HUES6 (cell line): ENCODE data around the gene TTLL11.

Experiments
- H3K27ac ChIP-seq: 2 replicates; pipeline ENCODE4 v1.7.0; 2013; ENCODE audit warnings: low read depth, mild to moderate bottlenecking, low read length, inconsistent platforms
- H3K27me3 ChIP-seq: 2 replicates; pipeline ENCODE4 v1.6.1; 2013; ENCODE audit warnings: low read length; ENCODE audit not compliant: control insufficient read depth, insufficient read depth
- H3K36me3 ChIP-seq: 2 replicates; pipeline ENCODE4 v1.6.1; 2013; ENCODE audit warnings: low read length; ENCODE audit not compliant: control insufficient read depth, insufficient read depth
- H3K4me1 ChIP-seq: 2 replicates; pipeline ENCODE4 v1.6.1; 2013; ENCODE audit warnings: low read length; ENCODE audit not compliant: control insufficient read depth, insufficient read depth
- H3K4me3 ChIP-seq: 2 replicates; pipeline ENCODE4 v1.5.1; 2013; ENCODE audit warnings: low read depth, low read length
- H3K9ac ChIP-seq: one replicate; pipeline ENCODE4 v1.6.1; 2013; ENCODE audit warnings: mild to moderate bottlenecking, low read length
- H3K9me3 ChIP-seq: 2 replicates; pipeline ENCODE4 v1.6.1; 2013; ENCODE audit warnings: low read depth, low read length; ENCODE audit not compliant: control insufficient read depth, insufficient read depth

Gene TTLL11

DNA sequence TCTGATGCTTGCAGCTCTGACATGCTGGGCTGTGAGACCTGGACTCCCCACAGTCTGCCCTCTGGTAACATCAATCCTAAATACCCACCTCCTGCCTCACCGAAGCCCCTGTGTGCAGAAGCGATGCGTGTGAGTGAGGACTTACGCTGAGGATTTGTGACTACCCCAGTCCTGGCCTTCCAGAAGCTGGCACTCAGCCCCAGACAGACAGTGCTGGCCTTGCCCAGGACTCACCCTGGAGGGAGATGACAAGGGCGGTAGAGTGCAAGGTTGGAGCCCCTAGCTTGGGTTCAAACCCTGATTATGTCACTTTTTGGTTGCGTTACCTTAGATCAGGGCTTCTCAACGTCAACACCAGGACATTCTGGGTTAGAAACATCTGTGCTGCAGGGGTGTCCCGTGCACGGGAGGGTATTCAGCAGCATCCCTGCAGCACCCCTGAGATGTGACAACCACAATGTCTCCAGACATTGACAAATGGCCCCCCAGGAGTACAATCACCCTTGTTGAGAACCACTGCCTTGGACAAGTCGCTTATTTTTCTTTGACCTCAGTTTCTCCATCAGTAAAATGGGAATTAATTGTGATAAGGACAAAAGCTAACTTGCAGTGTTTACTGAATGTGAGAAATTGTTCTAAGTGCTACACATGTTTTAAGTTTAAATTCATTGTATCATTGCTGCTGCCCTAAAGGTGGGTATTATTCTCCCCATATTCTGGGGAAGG is 23.5 kb upstream of the TTLL11 start:
- H3K36me3 ChIP-seq, result no peaks in the 10 kb centered on the region
- H3K9me3 ChIP-seq, result no peaks in the 10 kb centered on the region
- H3K4me3 ChIP-seq, result no peak overlapping the region
- H3K27ac ChIP-seq, result no peak overlapping the region
- no peak overlapping the region for H3K9ac ChIP-seq
- no peaks in the 10 kb centered on the region for H3K27me3 ChIP-seq
- H3K4me1 ChIP-seq, result peaks cover 23% of the 10 kb centered on the region

DNA sequence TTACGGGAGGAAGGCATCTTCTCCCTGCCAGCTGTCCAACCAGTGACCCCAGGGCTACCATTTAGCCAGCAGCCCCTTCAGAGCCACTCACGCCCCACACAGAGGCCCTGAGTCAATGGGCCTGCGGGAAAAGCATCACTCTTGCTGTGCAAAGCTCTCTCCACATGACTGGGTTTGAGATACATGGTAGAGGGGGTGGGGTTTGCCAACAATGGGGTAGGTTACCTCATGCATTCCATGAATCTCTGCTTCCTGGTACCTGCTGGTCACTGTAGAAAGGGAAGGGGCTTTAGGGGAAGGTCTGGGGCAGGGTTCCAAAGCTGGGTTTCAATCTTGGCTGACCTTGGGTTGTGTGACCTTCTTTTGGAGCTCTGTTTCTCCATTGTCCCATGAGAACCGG is 22.9 kb upstream of the TTLL11 start:
- Histone ChIP-seq H3K9ac (no peak overlapping the region), H3K27ac (no peak overlapping the region), H3K36me3 (no peaks in the 10 kb centered on the region), H3K4me1 (peaks cover 23% of the 10 kb centered on the region), H3K9me3 (no peaks in the 10 kb centered on the region), H3K4me3 (no peak overlapping the region), H3K27me3 (no peaks in the 10 kb centered on the region)

DNA sequence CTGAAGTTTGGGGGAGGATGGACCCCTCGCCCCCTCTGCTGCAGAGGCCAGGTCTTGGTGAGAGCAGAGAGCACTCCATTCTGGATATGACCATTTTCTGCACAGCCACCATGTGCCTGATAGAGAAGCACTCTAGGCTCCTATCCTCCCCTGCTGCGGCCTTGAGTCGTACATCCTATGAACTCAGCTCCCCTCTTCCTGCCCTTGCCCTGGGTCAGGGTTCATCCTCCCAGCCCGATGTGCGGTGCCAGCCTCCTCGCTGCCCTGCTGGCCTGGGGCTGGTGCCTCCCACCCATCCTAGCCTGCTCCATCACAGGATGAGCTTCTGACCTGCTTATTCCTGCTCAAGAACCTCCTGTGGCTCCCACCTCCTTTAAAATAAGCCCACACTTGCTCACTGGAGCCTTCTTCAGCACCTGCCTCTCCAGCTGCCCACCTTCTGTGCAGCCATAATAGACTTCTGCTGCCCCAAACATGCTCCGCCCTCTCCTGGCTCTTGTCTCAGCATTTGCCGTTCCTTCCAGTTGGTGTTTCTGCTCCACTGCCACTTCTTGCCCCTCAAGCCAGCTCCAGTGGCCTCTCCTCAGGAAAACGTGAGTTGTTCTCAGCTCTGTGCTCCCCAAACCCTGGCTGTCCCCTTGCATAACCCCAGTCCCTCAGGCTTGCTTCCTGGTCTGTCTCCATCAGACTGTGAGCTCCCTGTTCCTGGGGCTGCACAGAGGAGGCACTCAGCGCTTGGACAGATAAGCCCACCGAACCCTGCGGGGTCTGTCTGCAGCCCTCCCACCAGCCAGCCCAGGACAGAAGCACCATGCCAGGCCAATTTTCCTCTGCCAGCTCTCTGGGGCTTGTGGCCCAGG is 22.3 kb upstream of the TTLL11 start:
- H3K4me3 ChIP-seq, result no peak overlapping the region

DNA sequence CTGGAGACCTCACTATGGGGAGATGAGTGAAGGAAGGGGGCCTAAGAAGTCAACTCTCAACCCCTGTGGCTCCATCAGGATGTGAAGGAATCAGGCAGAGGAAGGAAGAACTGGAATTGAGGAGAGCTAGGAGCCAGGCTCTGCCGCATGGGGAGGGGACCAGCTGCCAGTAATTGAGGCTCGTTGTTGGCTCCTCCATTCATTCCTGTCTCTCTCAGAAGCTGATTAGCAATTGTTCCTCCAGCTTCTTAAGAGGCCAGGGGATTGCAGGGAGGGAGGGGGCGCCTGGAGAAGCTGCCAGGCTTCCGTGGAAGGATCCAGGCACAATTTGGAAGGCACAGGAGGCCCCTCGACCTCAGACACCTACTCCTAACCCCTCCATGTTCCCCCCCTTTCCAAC is 20.5 kb upstream of the TTLL11 start:
- H3K4me1 ChIP-seq, result peaks cover 20% of the 10 kb centered on the region
- no peaks in the 10 kb centered on the region for H3K36me3 ChIP-seq
- no peaks in the 10 kb centered on the region for H3K9me3 ChIP-seq
- H3K9ac ChIP-seq, result no peak overlapping the region
- no peak overlapping the region for H3K27ac ChIP-seq
- no peak overlapping the region for H3K4me3 ChIP-seq
- H3K27me3 ChIP-seq, result no peaks in the 10 kb centered on the region

More for the DNA sequence above, 22.3 kb upstream of the TTLL11 start:
- H3K27ac ChIP-seq, result no peak overlapping the region
- no peak overlapping the region for H3K9ac ChIP-seq
- no peaks in the 10 kb centered on the region for H3K9me3 ChIP-seq
- no peaks in the 10 kb centered on the region for H3K36me3 ChIP-seq
- H3K4me1 ChIP-seq, result peaks cover 23% of the 10 kb centered on the region
- no peaks in the 10 kb centered on the region for H3K27me3 ChIP-seq

DNA sequence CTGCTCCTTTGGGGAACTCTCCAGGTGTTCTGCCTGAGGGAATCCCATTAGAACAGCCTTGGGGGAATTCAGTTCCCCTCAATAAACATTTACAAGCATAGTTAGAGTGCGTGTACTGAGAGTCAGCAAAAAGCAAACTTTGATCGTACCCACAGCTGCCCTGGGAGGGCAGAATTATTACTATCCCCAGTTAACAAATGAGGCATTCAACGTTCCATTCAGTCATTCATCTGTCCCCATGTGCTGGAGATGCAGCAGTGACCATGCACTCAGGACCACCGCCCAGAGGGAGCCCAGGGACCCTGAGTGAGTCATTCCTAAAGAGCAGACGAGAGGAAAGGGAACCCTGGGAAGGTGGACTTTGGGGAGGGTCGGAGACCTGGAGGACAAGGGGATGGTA is 19.1 kb upstream of the TTLL11 start:
- Histone ChIP-seq H3K4me3 (no peak overlapping the region), H3K4me1 (peaks cover 20% of the 10 kb centered on the region), H3K9ac (no peak overlapping the region), H3K27ac (no peak overlapping the region), H3K9me3 (no peaks in the 10 kb centered on the region), H3K36me3 (no peaks in the 10 kb centered on the region), H3K27me3 (no peaks in the 10 kb centered on the region)

DNA sequence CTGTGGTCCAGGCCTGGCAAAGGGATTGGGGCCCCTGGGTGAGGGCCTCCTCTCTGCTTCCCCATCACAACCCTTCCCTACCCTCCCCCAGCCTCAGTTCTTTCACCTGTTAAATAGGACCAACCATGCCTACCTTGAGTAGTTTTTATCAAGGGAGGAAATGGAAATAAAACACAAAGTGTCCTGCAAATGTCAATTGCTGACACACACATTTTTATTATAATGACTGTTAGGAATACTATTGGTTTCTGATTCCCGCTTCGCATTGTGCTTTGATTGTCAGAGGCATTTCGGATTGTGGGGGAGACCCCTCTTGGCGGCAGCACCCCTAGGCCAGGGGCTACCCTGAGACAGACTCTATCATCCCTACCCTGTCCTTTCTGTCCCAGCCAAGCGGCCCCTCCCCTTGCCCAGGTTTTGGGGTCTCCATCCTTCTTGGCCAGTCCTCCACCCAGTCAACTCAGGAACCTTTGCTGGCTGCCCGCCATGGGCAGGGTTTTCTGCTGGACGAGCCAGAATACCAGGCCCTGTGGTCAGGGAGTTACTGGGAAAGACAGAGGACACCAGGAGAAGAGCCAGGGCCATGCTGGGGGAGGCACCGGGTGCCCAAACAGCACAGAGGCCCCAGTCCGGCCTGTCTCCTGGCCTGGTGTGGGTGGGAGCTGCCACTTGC is 18.4 kb upstream of the TTLL11 start:
- no peak overlapping the region for H3K9ac ChIP-seq
- no peaks in the 10 kb centered on the region for H3K9me3 ChIP-seq
- no peak overlapping the region for H3K4me3 ChIP-seq
- no peaks in the 10 kb centered on the region for H3K36me3 ChIP-seq
- H3K27ac ChIP-seq, result no peak overlapping the region
- H3K4me1 ChIP-seq, result peaks cover 20% of the 10 kb centered on the region
- H3K27me3 ChIP-seq, result no peaks in the 10 kb centered on the region

DNA sequence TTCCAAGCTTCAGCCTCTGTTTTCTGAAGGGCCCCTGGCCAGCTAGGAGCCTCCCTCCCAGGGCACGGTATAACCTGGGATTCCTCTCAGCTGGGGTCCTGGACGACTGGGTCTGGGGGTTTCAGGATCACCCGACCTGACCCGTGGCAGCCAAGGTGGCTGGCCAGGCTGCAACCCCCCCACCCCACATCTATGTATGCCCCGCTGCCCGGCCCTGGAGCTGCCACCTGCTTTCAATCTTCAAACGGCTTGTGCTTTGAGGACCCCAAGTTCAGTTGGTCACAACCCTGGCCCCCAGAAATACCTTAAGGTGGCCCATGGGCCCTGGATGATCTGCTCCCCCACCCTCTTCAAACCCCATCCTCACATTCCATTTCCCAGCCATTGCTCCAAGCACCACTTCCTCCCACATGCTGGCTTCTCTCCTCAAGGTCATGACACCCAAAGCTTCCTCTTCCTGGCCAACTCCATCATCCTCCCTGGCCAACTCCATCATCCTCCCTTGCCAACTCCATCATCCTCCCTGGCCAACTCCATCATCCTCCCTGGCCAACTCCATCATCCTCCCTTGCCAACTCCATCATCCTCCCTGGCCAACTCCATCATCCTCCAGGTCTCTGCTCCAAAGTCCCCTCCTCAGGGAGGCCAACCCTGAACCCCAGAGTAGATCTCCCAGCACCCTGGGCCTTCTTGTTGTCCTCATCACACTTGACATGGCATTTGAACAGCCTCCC is 17.2 kb upstream of the TTLL11 start:
- H3K27me3 ChIP-seq, result no peaks in the 10 kb centered on the region
- H3K4me3 ChIP-seq, result no peak overlapping the region
- H3K27ac ChIP-seq, result no peak overlapping the region
- H3K36me3 ChIP-seq, result no peaks in the 10 kb centered on the region
- no peak overlapping the region for H3K9ac ChIP-seq
- H3K9me3 ChIP-seq, result no peaks in the 10 kb centered on the region
- peaks cover 10% of the 10 kb centered on the region for H3K4me1 ChIP-seq

DNA sequence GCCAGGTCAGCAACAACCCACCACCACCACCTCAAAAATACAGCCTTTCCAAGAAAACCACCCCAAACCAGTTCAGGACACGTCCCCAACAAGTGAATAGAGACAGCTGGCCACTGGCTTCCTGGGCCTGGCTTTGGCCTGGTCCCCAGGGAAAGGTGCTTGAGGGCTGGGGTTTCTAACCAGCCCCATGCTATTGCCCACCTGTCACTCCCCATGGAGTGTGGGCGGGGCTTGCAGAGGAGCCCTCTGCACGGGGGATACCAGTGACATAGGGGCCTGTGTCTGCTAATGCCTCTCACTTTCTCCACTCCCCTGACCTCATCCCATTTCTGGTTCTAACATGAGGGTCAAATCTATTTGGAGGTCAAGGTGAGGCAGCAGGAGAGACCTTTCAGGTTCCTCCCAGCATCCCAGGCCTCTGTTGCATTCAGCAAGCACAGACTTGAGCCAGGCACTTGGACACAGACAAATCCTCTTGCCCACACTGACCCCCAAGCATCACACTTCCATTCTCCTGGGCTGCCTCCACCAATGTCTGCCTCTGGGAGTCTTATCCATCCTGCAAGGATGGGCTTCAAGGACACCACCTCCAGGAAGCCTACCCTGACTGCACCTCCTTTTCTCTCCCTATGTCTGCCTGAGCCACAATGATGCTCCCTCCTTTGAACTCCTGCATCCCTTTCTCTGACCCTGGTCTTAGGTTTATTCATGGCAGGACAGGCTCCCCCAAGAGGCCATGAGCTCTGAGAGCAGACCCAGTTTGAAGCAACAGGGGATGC is 16.1 kb upstream of the TTLL11 start:
- Histone ChIP-seq H3K36me3 (no peaks in the 10 kb centered on the region), H3K4me3 (no peak overlapping the region), H3K9me3 (0 out of 2 replicates have a peak, but pooled peaks cover 1% of the 10 kb centered on the region), H3K4me1 (peaks cover 10% of the 10 kb centered on the region), H3K27ac (no peak overlapping the region), H3K9ac (no peak overlapping the region), H3K27me3 (no peaks in the 10 kb centered on the region)

DNA sequence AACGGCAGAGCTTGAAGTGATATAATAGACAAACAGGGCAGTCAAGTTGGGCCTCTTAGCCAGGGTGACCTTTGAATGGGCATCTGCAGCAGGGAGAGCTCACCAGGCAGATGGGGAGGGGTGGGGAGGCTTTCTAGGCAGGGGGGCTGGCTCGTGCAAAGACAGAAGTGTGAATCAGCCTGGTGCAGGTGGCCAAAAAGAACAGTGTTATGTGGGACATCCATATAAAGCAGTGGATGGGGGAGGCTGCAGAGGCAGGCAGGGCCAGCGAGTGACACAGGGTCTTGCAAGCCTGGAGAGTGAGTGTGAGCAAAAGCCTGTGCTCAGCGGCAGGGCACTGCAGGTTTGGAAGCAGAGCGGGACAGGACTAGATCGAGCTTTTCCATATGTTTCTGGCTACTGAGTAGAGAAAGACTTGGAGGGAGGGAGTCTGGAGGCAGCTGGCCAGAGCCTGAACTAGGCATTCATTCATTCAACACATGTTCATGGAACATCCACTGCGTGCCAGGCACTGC is 14.2 kb upstream of the TTLL11 start:
- no peak overlapping the region for H3K4me3 ChIP-seq
- 0 out of 2 replicates have a peak, but pooled peaks cover 5% of the 10 kb centered on the region for H3K9me3 ChIP-seq
- no peaks in the 10 kb centered on the region for H3K36me3 ChIP-seq
- peaks cover 1% of the 10 kb centered on the region; the same call in 1 of the 2 replicates for H3K4me1 ChIP-seq
- no peak overlapping the region for H3K9ac ChIP-seq
- no peaks in the 10 kb centered on the region for H3K27me3 ChIP-seq
- no peak overlapping the region for H3K27ac ChIP-seq

DNA sequence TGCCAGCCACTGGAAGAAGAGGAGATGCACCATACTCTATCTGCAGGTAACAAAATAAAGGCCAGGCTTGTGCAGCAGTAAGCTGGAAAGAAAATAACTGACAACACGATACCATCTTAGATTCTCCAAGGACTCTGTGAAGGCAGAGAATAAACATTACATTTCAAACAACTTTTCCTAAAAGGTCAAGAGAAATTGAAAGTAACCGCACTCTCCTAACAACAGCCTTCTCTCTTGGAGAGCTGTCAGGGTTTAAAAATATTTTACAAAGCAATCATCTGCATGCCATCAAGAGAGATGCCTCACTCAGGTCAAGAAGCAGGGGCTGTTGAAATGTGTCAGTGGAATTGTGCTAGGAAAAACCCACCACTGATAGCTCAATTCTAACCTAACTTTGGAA is 13.5 kb upstream of the TTLL11 start:
- Histone ChIP-seq H3K9me3 (0 out of 2 replicates have a peak, but pooled peaks cover 5% of the 10 kb centered on the region), H3K9ac (no peak overlapping the region), H3K4me1 (no peaks in the 10 kb centered on the region), H3K27ac (no peak overlapping the region), H3K4me3 (no peak overlapping the region), H3K36me3 (no peaks in the 10 kb centered on the region), H3K27me3 (no peaks in the 10 kb centered on the region; the same call in 1 of the 2 replicates)
